ENCODE data around the gene PTPRD.

DNA sequence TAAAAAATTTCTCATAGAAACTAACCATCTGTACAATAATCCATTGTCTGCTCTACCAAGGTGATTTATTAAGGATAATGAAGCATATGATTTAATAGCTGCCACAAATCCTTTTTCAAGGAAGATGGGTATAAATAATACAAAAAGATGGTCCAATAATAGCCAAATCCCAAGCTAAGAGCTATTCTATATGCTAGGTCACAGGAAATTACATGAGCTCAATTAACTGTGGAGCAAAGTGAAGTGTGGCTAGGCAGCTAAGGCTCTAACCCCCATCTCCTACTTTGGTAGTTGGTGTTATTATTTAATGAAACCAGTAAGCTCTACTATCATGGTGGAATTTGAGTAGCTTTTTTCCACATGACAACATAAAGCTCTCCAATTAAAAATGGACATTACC is 1768.3 kb downstream of the PTPRD start:
- TF ChIP-seq, protein P1, sequence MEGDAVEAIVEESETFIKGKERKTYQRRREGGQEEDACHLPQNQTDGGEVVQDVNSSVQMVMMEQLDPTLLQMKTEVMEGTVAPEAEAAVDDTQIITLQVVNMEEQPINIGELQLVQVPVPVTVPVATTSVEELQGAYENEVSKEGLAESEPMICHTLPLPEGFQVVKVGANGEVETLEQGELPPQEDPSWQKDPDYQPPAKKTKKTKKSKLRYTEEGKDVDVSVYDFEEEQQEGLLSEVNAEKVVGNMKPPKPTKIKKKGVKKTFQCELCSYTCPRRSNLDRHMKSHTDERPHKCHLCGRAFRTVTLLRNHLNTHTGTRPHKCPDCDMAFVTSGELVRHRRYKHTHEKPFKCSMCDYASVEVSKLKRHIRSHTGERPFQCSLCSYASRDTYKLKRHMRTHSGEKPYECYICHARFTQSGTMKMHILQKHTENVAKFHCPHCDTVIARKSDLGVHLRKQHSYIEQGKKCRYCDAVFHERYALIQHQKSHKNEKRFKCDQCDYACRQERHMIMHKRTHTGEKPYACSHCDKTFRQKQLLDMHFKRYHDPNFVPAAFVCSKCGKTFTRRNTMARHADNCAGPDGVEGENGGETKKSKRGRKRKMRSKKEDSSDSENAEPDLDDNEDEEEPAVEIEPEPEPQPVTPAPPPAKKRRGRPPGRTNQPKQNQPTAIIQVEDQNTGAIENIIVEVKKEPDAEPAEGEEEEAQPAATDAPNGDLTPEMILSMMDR (IDR thresholded peaks at IDR 0.05 in 4 of 5, conservative IDR thresholded peaks at IDR 0.05 in 1 of 5) = no peak
- no peak for TF ChIP-seq POLR2A (IDR thresholded peaks at IDR 0.05)
